Gastroesophageal sphincter (tissue), 3 donors: Measurements from ENCODE around the gene RASSF5.

ENCODE experiments used
- CTCF ChIP-seq, 4 experiments: fragments of 200-600 bp in 2 of 4; fragments of 450-650 bp in 2 of 4; sonication (generic) in 1 of 4; IDR thresholded peaks; one replicate each; pipeline ENCODE4 v1.5.1; 2017 to 2019; ENCODE audit warnings: antibody characterized with exemption in 4 of 4, mild to moderate bottlenecking in 2 of 4, moderate library complexity in 2 of 4
- EP300 ChIP-seq: sonication (generic); formaldehyde crosslinking; IDR thresholded peaks from one replicate; pipeline ENCODE4 v1.6.1; 2017; ENCODE audit warnings: antibody characterized with exemption, mild to moderate bottlenecking
- POLR2A ChIP-seq, 2 donors: fragments of 450-650 bp; IDR thresholded peaks; one replicate each; pipeline ENCODE4 v1.6.1; 2017; ENCODE audit warnings: antibody characterized with exemption in 2 of 2, mild to moderate bottlenecking in 2 of 2, moderate library complexity in 1 of 2
- POLR2AphosphoS5 ChIP-seq: sonication (generic); formaldehyde crosslinking; IDR thresholded peaks from one replicate; pipeline ENCODE4 v1.6.1; 2017; ENCODE audit warnings: antibody characterized with exemption

- TF ChIP-seq POLR2AphosphoS5 (no peak), CTCF (IDR thresholded peaks at IDR 0.05) (no peak), POLR2A (IDR thresholded peaks at IDR 0.05) (no peak), EP300 (no peak)
These were observed 3.0 kb upstream of the RASSF5 start for GRCh38 chr1:206504363-206504713.
